Ovary (tissue), 9 donors: ENCODE results near the gene ARHGAP23. TPM values are rescaled to one million over a fixed set of nuclear protein-coding genes. Genes with fewer than 3 reads are reported as not detected.

Experiments
- DNase-seq, 5 donors: peaks; one replicate each; pipeline ENCODE4 v3.0.0-alpha.2; 2019 to 2020
- H3K27ac ChIP-seq, 2 donors: fragments of 200-600 bp; one replicate each; pipeline versions ENCODE4 v1.5.1 to v1.8.0; 2019 to 2022
- H3K27me3 ChIP-seq: fragments of 200-600 bp; one replicate; pipeline ENCODE4 v1.8.0; 2022
- H3K36me3 ChIP-seq: fragments of 200-600 bp; sonication (generic); one replicate; pipeline ENCODE4 v1.5.1; 2019
- H3K4me1 ChIP-seq: one replicate; pipeline ENCODE4 v1.8.1; 2013; ENCODE audit warnings: mild to moderate bottlenecking, moderate library complexity; ENCODE audit not compliant: insufficient read depth
- H3K4me3 ChIP-seq: fragments of 200-600 bp; sonication (generic); one replicate; pipeline ENCODE4 v1.5.1; 2017
- H3K9me3 ChIP-seq, 2 donors: fragments of 200-600 bp in 1 of 2; sonication (generic) in 1 of 2; one replicate each; pipeline versions ENCODE4 v1.5.1 to v1.8.1; 2013 to 2019; ENCODE audit warnings: mild to moderate bottlenecking in 1 of 2, moderate library complexity in 1 of 2
- EP300 ChIP-seq: sonication (generic); formaldehyde crosslinking; IDR thresholded peaks from one replicate; pipeline ENCODE4 v1.6.1; 2017; ENCODE audit warnings: antibody characterized with exemption
- POLR2A ChIP-seq: fragments of 450-650 bp; IDR thresholded peaks from one replicate; pipeline ENCODE4 v1.6.1; 2017; ENCODE audit warnings: antibody characterized with exemption, mild to moderate bottlenecking, moderate library complexity
- WGBS, 3 donors: extraction: QIAGEN DNeasy Blood & Tissue Kit in 1 of 3; methylation state at CpG; one replicate each; pipeline versions ENCODE4 v1.1.5 to v1.1.7; 2013 to 2017; 5-methylcytosine and 5-hydroxymethylcytosine counted together
- intact Hi-C, 4 donors: fragments of 100-400 bp; cut with DNase I; formaldehyde crosslinking; loops; one replicate each; pipeline versions ENCODE4 v1.11.0 to v1.15.1; 2022 to 2023
- polyA plus RNA-seq, 2 donors: library from polyadenylated mRNA; stranded (reverse); fragments of 200-250 nt in 1 of 2; fragments of 350-450 nt in 1 of 2; fragmentation: Illumina TruSeq in 1 of 2; extraction: RNeasy Lipid Tissue Mini Kit (QIAGEN cat#74804) in 1 of 2; gene quantifications; one replicate each; pipeline ENCODE4 v1.2.3, GENCODE V29; 2013 to 2014
- total RNA-seq, 7 donors: library from RNA; depleted of rRNA in 2 of 7; stranded (reverse); fragments of >200 nt in 2 of 7; fragmentation: NEBNext Ultra II Directional in 3 of 7; extraction: Animal tissue kit (Norgen Biotek cat#: 25700) in 3 of 7; gene quantifications; one replicate each; pipeline versions ENCODE4 v1.1.0 to v1.2.4, GENCODE V29; 2016 to 2023
- TF ChIP-seq, protein P1 (sequence below), 3 donors: fragments of 450-650 bp in 2 of 3; fragments of 200-600 bp in 1 of 3; IDR thresholded peaks; one replicate each; pipeline versions ENCODE4 v1.5.1 to v1.8.0; 2016 to 2022; ENCODE audit warnings: antibody characterized with exemption in 3 of 3, mild to moderate bottlenecking in 1 of 3
- donor health status: DM: no; HTN: no; CAD: no; lungs with moderate emphysema.
- donor health status: DM: no; HTN: no; CAD: no.
- donor health status: Bipolar disorder and iron deficiency.
- donor health status: DM: yes; HTN: yes; CAD: no.
- donor health status: DM: no; HTN: no; CAD: no.
- donor health status: DM: yes; HTN: yes; CAD: no.

The ARHGAP23 gene
- total and polyA plus RNA-seq, 9 donors: 13.7 to 76.4 (median 45.3) TPM

DNA sequence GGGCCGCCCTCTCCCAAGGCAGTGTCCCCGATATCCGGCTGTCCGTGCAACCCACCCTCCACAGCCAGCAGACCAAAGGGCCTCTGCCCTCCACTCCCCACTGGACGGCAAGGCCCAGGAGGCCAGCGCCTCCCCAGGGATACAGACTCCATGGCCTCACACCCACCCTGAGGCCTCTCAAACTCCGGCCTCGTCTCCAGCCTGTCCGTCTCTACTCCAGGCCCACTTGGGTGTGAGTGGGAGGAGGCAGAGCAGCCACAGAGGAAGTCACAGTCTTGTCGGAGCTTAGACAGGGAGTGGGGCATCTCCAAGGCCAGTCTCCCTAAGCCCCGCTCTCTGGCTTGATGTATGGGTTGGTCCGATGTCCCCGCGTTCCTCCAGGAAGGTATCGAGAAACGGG, 104.2 kb downstream of the ARHGAP23 start:
- Histone ChIP-seq H3K9me3 (no peaks in the 10 kb centered on the region), H3K27ac (no peak overlapping the region), H3K4me1 (no peaks in the 10 kb centered on the region), H3K4me3 (no peak overlapping the region), H3K36me3 (no peaks in the 10 kb centered on the region), H3K27me3 (no peaks in the 10 kb centered on the region)
- intact Hi-C loops: no loop called here
- DNase-seq: peak in 1 of 5 donors; percentile 6
- TF ChIP-seq POLR2A (no peak), EP300 (no peak)
- TF ChIP-seq, protein P1, sequence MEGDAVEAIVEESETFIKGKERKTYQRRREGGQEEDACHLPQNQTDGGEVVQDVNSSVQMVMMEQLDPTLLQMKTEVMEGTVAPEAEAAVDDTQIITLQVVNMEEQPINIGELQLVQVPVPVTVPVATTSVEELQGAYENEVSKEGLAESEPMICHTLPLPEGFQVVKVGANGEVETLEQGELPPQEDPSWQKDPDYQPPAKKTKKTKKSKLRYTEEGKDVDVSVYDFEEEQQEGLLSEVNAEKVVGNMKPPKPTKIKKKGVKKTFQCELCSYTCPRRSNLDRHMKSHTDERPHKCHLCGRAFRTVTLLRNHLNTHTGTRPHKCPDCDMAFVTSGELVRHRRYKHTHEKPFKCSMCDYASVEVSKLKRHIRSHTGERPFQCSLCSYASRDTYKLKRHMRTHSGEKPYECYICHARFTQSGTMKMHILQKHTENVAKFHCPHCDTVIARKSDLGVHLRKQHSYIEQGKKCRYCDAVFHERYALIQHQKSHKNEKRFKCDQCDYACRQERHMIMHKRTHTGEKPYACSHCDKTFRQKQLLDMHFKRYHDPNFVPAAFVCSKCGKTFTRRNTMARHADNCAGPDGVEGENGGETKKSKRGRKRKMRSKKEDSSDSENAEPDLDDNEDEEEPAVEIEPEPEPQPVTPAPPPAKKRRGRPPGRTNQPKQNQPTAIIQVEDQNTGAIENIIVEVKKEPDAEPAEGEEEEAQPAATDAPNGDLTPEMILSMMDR (IDR thresholded peaks at IDR 0.05): no peak
- WGBS, 3 donors: 64 to 71% (median 64%) methylated on average over 16 of the region's 16 CpGs

DNA sequence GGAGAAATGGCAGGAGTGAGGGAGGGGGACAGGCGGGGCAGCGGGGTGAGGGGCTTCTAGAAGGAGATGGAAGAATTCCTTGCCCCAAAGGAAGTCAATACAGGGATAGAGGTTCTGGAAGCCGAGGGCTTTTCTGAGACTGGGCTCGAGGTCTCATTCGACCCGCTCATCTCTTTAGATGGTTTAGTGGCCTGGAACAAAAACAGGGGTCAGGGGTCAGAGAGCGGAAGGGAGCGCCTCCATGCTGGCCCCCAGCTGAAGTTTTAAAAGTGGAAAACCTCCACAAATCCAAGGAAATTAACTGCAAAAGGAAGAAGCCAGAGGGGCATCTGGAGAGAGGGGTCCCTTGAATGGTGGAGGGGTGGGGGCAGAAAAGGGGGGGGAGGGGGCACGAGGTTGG, 105.0 kb downstream of the ARHGAP23 start:
- H3K27me3 ChIP-seq: no peaks in the 10 kb centered on the region
- intact Hi-C loops: no loop called here
- peak in 1 of 5 donors; percentile 2 for DNase-seq
- 44 to 61% (median 53%) methylated on average over 9 of the region's 9 CpGs for WGBS, 3 donors
- no peak overlapping the region for H3K4me3 ChIP-seq
- TF ChIP-seq, protein P1 (IDR thresholded peaks at IDR 0.05): no peak
- TF ChIP-seq POLR2A (no peak), EP300 (no peak)
- no peak overlapping the region for H3K27ac ChIP-seq
- no peaks in the 10 kb centered on the region for H3K9me3 ChIP-seq
- no peaks in the 10 kb centered on the region for H3K4me1 ChIP-seq
- H3K36me3 ChIP-seq: no peaks in the 10 kb centered on the region

DNA sequence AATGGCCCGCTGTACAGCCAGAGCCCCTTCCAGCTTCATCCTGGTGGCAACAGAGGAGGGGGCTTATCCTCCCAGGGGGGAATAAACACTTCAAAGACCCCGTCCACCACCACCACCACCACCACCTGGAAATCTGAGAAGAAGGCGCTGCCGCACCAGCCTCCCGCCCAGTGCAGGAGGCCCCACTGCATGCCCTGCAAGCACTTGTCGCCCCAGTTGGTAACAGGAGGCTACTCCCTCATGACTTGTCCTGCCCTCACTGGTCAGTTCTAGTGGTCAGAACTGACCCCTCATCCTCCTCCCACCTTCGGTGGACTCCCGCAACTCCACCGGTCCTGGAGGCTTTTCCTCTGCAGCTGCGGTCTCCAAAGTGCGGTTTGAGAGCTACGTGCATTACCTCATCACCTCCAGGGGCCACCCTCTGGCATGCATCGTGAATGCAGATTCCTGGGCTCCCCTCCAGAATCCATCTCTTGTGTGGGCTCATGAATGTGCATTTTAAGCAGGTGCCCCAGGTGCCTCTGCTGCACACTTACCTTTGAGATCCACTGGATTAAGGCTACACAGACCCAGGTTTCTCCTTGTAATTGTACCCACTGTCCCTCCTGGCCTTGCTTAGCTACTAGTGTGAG, 105.7 kb downstream of the ARHGAP23 start:
- DNase-seq: peak in 1 of 5 donors; percentile 1
- WGBS, 3 donors: 35 to 44% (median 42%) methylated on average over 13 of the region's 13 CpGs
- no peak for TF ChIP-seq POLR2A
- no peak for TF ChIP-seq EP300
- TF ChIP-seq, protein P1 (IDR thresholded peaks at IDR 0.05): no peak
- Histone ChIP-seq H3K27ac (no peak overlapping the region), H3K36me3 (no peaks in the 10 kb centered on the region), H3K27me3 (no peaks in the 10 kb centered on the region), H3K4me1 (no peaks in the 10 kb centered on the region), H3K4me3 (no peak overlapping the region), H3K9me3 (no peaks in the 10 kb centered on the region)
- intact Hi-C loops: no loop called here

DNA sequence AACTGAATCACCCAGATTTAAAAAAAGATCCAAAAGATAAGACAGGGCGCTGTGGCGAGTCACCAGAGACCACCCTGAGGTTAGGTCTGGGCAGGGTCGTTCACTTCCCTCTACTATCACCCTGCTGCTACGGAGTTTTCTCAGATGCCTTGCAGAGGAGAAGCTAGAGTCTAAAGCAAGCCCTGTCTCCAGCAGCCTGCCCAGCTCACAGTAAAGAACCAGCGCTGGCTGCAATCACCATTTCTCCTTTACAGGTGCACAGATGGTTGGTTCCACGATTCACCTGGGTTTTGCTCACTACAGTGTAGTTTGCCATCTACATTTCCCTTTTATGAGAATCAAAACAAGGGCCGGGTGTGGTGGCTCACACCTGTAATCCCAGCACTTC, 106.2 kb downstream of the ARHGAP23 start:
- Histone ChIP-seq H3K4me3 (no peak overlapping the region), H3K9me3 (no peaks in the 10 kb centered on the region), H3K36me3 (no peaks in the 10 kb centered on the region), H3K27me3 (no peaks in the 10 kb centered on the region), H3K4me1 (no peaks in the 10 kb centered on the region), H3K27ac (no peak overlapping the region)
- DNase-seq: no peak
- intact Hi-C loops: no loop called here
- TF ChIP-seq POLR2A: no peak
- TF ChIP-seq EP300: no peak
- TF ChIP-seq, protein P1 (IDR thresholded peaks at IDR 0.05): no peak
- 63 to 75% (median 67%) methylated on average over 7 of the region's 7 CpGs for WGBS, 3 donors
